Effector CD8-positive, alpha-beta T cell (primary cell): ENCODE measurements around the gene MTMR10.

Source experiments
- DNase-seq: peaks from one replicate; lab custom pipeline; 2025; lab: John Stamatoyannopoulos, UW

MTMR10 gene

GRCh38 chr15:30918366-30918765 is 73.1 kb downstream of the MTMR10 start:
- no peak for DNase-seq

- no peak for DNase-seq
Observed at GRCh38 chr15:30917675-30918074, 73.8 kb downstream of the MTMR10 start.

DNA sequence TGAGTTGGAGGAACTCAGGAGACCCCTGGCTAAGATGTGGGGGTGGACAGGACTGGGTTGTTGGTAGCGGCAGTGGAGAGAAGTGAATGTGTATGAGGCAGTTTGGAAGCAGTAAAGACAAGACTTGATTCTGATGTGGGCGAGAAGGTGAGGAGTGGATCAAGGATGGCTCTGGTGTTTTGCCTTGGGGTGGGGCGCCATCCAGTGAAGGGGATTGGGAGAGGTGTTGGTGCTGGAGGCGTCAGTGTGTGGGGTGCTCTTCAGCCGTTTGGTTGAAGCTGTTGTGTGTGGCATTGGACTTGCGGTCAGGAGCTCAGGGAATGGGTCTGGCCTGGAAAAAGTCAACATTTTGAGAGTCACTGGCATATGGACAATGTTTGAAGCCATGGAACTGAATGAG is 74.4 kb downstream of the MTMR10 start:
- DNase-seq = no peak

GRCh38 chr15:30913761-30914160 is 77.7 kb downstream of the MTMR10 start:
- DNase-seq = no peak

- no peak for DNase-seq
Observed at GRCh38 chr15:30906366-30906765, 85.1 kb downstream of the MTMR10 start.

DNA sequence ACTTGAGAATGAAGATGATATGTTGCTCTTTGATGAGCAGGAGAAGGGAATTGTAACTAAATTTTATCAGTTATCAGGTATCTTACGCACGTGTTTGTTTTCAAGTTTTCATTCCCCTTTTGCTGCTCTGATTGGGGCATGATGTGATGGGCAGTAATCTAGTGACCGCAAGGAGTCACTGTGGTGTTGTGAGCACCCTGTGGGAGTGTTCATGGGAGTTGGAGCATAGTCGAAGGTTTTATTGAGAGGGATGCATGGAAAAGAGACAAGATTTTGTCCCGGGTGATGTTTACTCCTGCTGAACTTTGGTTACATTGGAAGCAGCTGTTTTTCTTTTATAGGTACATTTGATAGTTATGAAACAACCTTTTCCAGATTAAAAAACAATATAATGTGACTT is 85.6 kb downstream of the MTMR10 start:
- DNase-seq = no peak

DNA sequence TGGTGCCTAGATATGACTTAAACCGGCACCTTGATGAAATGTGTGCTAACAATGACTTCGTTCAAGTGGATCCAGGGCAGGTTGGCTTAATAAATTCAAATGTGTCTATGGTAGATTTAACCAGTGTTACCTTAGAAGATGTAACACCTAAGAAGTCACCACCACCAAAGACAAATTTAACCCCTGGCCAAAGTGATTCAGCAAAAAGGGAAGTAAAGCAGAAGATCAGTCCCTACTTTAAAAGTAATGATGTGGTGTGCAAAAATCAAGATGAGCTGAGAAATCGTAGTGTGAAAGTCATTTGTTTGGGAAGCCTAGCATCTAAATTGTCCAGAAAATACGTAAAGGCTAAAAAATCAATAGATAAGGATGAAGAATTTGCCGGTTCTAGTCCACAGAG is 86.6 kb downstream of the MTMR10 start:
- DNase-seq = no peak

GRCh38 chr15:30903497-30904187 is 87.8 kb downstream of the MTMR10 start, which contains the start of gene FAN1:
Gene FAN1 (plus strand): TSS chr15:30903915. CDS start chr15:30904664, 749 bp downstream.
- DNase-seq = peak; percentile 48

- no peak for DNase-seq
Observed at GRCh38 chr15:30901889-30902288, 89.5 kb downstream of the MTMR10 start.

- DNase-seq = no peak
Observed at GRCh38 chr15:30896211-30896606, 95.2 kb downstream of the MTMR10 start.

- no peak for DNase-seq
Observed at GRCh38 chr15:30895461-30896210, 95.8 kb downstream of the MTMR10 start.

- no peak for DNase-seq
Observed at GRCh38 chr15:30889196-30889595, 102.2 kb downstream of the MTMR10 start.
